ENCODE results near the gene TUBA4B.

TUBA4B gene

GRCh38 chr2:219207884-219208740, 44.9 kb upstream of the TUBA4B start:
- peak overlapping the region; percentile 85 for H3K4me3 ChIP-seq (ENCODE audit: low read length)
- peak; percentile 45 for DNase-seq (ENCODE audit: low read depth)
- no peak for TF ChIP-seq CTCF (conservative IDR thresholded peaks at IDR 0.05; ENCODE audit: low read length)

GRCh38 chr2:219209236-219210195, 43.5 kb upstream of the TUBA4B start:
- TF ChIP-seq CTCF (conservative IDR thresholded peaks at IDR 0.05; ENCODE audit: low read length), result no peak
- H3K4me3 ChIP-seq (ENCODE audit: low read length), result no peak overlapping the region
- no peak for DNase-seq (ENCODE audit: low read depth)

- TF ChIP-seq CTCF (conservative IDR thresholded peaks at IDR 0.05; ENCODE audit: low read length), result no peak
- DNase-seq (ENCODE audit: low read depth), result no peak
- H3K4me3 ChIP-seq (ENCODE audit: low read length), result no peak overlapping the region
Observed at GRCh38 chr2:219210196-219210885, 42.7 kb upstream of the TUBA4B start.

- no peak for TF ChIP-seq CTCF (conservative IDR thresholded peaks at IDR 0.05; ENCODE audit: low read length)
- H3K4me3 ChIP-seq (ENCODE audit: low read length), result no peak overlapping the region
- DNase-seq (ENCODE audit: low read depth), result no peak
Observed at GRCh38 chr2:219210886-219211362, 42.1 kb upstream of the TUBA4B start.

GRCh38 chr2:219213026-219213415, 40.0 kb upstream of the TUBA4B start:
- no peak overlapping the region for H3K4me3 ChIP-seq (ENCODE audit: low read length)
- no peak for TF ChIP-seq CTCF (conservative IDR thresholded peaks at IDR 0.05; ENCODE audit: low read length)
- DNase-seq (ENCODE audit: low read depth), result no peak

GRCh38 chr2:219213486-219214071, 39.5 kb upstream of the TUBA4B start:
- TF ChIP-seq CTCF (conservative IDR thresholded peaks at IDR 0.05; ENCODE audit: low read length), result no peak
- H3K4me3 ChIP-seq (ENCODE audit: low read length), result no peak overlapping the region
- no peak for DNase-seq (ENCODE audit: low read depth)
